GM12878 (cell line): ENCODE measurements around the gene ELMOD2. TPM values are rescaled to one million over a fixed set of nuclear protein-coding genes. Genes with fewer than 3 reads are reported as not detected.

ENCODE experiments used
- ATAC-seq: fragments of 200-7000 bp; cut with Tn5 transposase; 3 replicates; pipeline ENCODE4 v1.9.1; 2020; ENCODE audit warnings: mild to moderate bottlenecking, moderate library complexity
- BruUV-seq: library from RNA; stranded (reverse); fragments of 400-500 nt; replicated peaks from 2 replicates; lab custom pipeline; 2021; lab: Mats Ljungman, UMichigan
- CTCF ChIA-PET: fragments of 300-600 bp; sonication (Branson Sonifier 250); formaldehyde crosslinking; extraction: SDS; loops from one replicate; lab custom pipeline; 2021; ENCODE audit warnings: inconsistent platforms; lab: Yijun Ruan, JAX
- POLR2A ChIA-PET: fragments of 350-600 bp; formaldehyde crosslinking; extraction: SDS; loops from one replicate; lab custom pipeline; 2021; ENCODE audit warnings: inconsistent platforms; lab: Charles Lee
- RAD21 ChIA-PET: fragments of 300-600 bp; sonication (Branson Sonifier 250); formaldehyde crosslinking; loops from one replicate; lab custom pipeline; 2023; ENCODE audit warnings: antibody characterized with exemption; ENCODE audit not compliant: unreplicated experiment; lab: Charles Lee
- SMC1A ChIA-PET: fragments of 300-600 bp; sonication (Branson Sonifier 250); formaldehyde crosslinking; loops from one replicate; lab custom pipeline; 2023; ENCODE audit not compliant: unreplicated experiment, uncharacterized antibody; lab: Charles Lee
- DNase-seq: peaks from one replicate; pipeline ENCODE4 v3.0.0-alpha.2; 2011; ENCODE audit warnings: low read depth, low spot score
- FAIRE-seq: peaks from 3 replicates; lab custom pipeline; 2011; peaks lifted over from hg19 to GRCh38; lab: Jason Lieb, UNC
- H2AFZ ChIP-seq: 2 replicates; pipeline ENCODE4 v1.6.0; 2011; ENCODE audit warnings: low read depth, low read length, control low read depth; ENCODE audit not compliant: control insufficient read depth
- H3K27ac ChIP-seq: 2 replicates; pipeline ENCODE4 v1.5.1; 2011; ENCODE audit warnings: control low read depth; ENCODE audit not compliant: control insufficient read depth, insufficient read depth
- H3K27me3 ChIP-seq, 2 experiments: replicated peaks in 1 of 2; 2 replicates each; pipeline versions ENCODE4 v1.6.0 to v1.6.1; 2011; ENCODE audit warnings: low read length in 1 of 2; ENCODE audit not compliant: control insufficient read depth in 2 of 2, insufficient read depth in 2 of 2
- H3K36me3 ChIP-seq, 2 experiments: 2 replicates each; pipeline ENCODE4 v1.5.1; 2011; ENCODE audit warnings: low read length in 1 of 2; ENCODE audit not compliant: control insufficient read depth in 2 of 2, insufficient read depth in 2 of 2
- H3K4me1 ChIP-seq: 2 replicates; pipeline ENCODE4 v1.6.1; 2011; ENCODE audit warnings: mild to moderate bottlenecking, low read length, moderate library complexity, mixed read lengths; ENCODE audit not compliant: control insufficient read depth, insufficient read depth
- H3K4me2 ChIP-seq: 2 replicates; pipeline ENCODE4 v1.6.0; 2011; ENCODE audit warnings: control low read depth; ENCODE audit not compliant: control insufficient read depth, insufficient read depth
- H3K4me3 ChIP-seq: fragments of 200-600 bp; sonication (generic); 2 replicates; pipeline ENCODE4 v1.5.1; 2016
- H3K79me2 ChIP-seq: 2 replicates; pipeline ENCODE4 v1.6.0; 2011; ENCODE audit warnings: low read length; ENCODE audit not compliant: control insufficient read depth, insufficient read depth
- H3K9ac ChIP-seq: 2 replicates; pipeline ENCODE4 v1.8.0; 2011; ENCODE audit warnings: low read length, control low read depth, mixed read lengths; ENCODE audit not compliant: control insufficient read depth, insufficient read depth
- H3K9me3 ChIP-seq: replicated peaks from 3 replicates; pipeline ENCODE4 v1.5.1; 2011; ENCODE audit warnings: mild to moderate bottlenecking, low read length; ENCODE audit not compliant: control insufficient read depth, insufficient read depth
- H4K20me1 ChIP-seq: 2 replicates; pipeline ENCODE4 v1.6.0; 2011; ENCODE audit not compliant: control insufficient read depth, insufficient read depth
- ASH2L ChIP-seq: fragments of 300-600, 200-600 bp; sonication (generic); IDR thresholded peaks from 2 replicates; pipeline ENCODE4 v1.6.1; 2017; ENCODE audit warnings: low read depth, mild to moderate bottlenecking, borderline replicate concordance
- CHD2 ChIP-seq: IDR thresholded peaks from 2 replicates; pipeline ENCODE4 v1.6.1; 2011; ENCODE audit warnings: low read depth, low read length, improper control_type of control experiment, borderline replicate concordance
- GATAD2B ChIP-seq: fragments of 450-650 bp; conservative IDR thresholded peaks from 2 replicates; pipeline ENCODE4 v1.6.1; 2017; ENCODE audit warnings: low read depth, mild to moderate bottlenecking, moderate library complexity
- HDAC6 ChIP-seq: fragments of 200-600 bp; sonication (generic); IDR thresholded peaks from one replicate; pipeline ENCODE4 v1.8.0; 2017; ENCODE audit warnings: antibody characterized with exemption; ENCODE audit not compliant: unreplicated experiment
- KDM1A ChIP-seq: fragments of 200-600 bp; sonication (generic); IDR thresholded peaks from 2 replicates; pipeline ENCODE4 v1.6.1; 2016; ENCODE audit warnings: borderline replicate concordance
- LARP7 ChIP-seq: fragments of 450-650 bp; IDR thresholded peaks from 2 replicates; pipeline ENCODE4 v1.6.1; 2017; ENCODE audit warnings: mild to moderate bottlenecking
- MAX ChIP-seq: IDR thresholded peaks from 2 replicates; pipeline ENCODE4 v1.6.1; 2012; ENCODE audit warnings: low read depth, low read length, improper control_type of control experiment
- NFIC ChIP-seq: IDR thresholded peaks from 2 replicates; pipeline ENCODE4 v1.6.1; 2012; ENCODE audit warnings: low read depth, mild to moderate bottlenecking, inconsistent platforms, low read length, moderate library complexity
- PML ChIP-seq: IDR thresholded peaks from 2 replicates; pipeline ENCODE4 v1.6.1; 2012; ENCODE audit warnings: low read length, inconsistent platforms
- RAD51 ChIP-seq: fragments of 450-650 bp; IDR thresholded peaks from 2 replicates; pipeline ENCODE4 v1.6.1; 2016; ENCODE audit warnings: moderate library complexity, mild to moderate bottlenecking, inconsistent platforms
- SMC3 ChIP-seq: IDR thresholded peaks from 2 replicates; pipeline ENCODE4 v1.6.1; 2011; ENCODE audit warnings: low read length, improper control_type of control experiment, borderline replicate concordance
- SP1 ChIP-seq: IDR thresholded peaks from one replicate; pipeline ENCODE4 v1.6.1; 2011; ENCODE audit warnings: low read depth, low read length
- ZBTB4 ChIP-seq: fragments of 450-650 bp; formaldehyde crosslinking; IDR thresholded peaks from 2 replicates; pipeline ENCODE4 v1.4.0; 2022; ENCODE audit warnings: mild to moderate bottlenecking, moderate library complexity
- ZBTB40 ChIP-seq: fragments of 450-650 bp; IDR thresholded peaks from 2 replicates; pipeline ENCODE4 v1.6.1; 2016; ENCODE audit warnings: mild to moderate bottlenecking, moderate library complexity, borderline replicate concordance
- ZNF24 ChIP-seq: fragments of 450-650 bp; IDR thresholded peaks from 2 replicates; pipeline ENCODE4 v1.6.1; 2017; ENCODE audit warnings: antibody characterized with exemption, mild to moderate bottlenecking
- WGBS: methylation state at CpG from one replicate; pipeline ENCODE4 v1.1.6; 2016; ENCODE audit warnings: low lambda C conversion rate; ENCODE audit not compliant: insufficient replicate concordance, insufficient coverage; ENCODE audit errors: missing lambda C conversion rate; 5-methylcytosine and 5-hydroxymethylcytosine counted together
- in situ Hi-C: fragments of 300-500 bp; cut with MboI; formaldehyde crosslinking; loops from 9 replicates; pipeline ENCODE4 v1.14.3; 2018; ENCODE audit warnings: mixed read lengths
- intact Hi-C: fragments of 100-400 bp; cut with micrococcal nuclease; formaldehyde crosslinking; loops from one replicate; pipeline ENCODE4 v1.14.2; 2022; ENCODE audit not compliant: unreplicated experiment
- polyA plus RNA-seq, 11 experiments: library from polyadenylated mRNA; depleted of rRNA in 4 of 11; unstranded in 6 of 11; stranded (reverse) in 5 of 11; fragments of >200 nt; fragmentation: Nextera tagmentation in 4 of 11; fragmentation: Illumina TruSeq in 1 of 11; extraction: Ambion mirVana in 4 of 11; extraction: Trizol in 1 of 11; gene quantifications; 1 replicate in 1 of 11; 2 replicates in 10 of 11; pipeline versions ENCODE4 v1.2.1 to v1.2.3, GENCODE V29; 2011 to 2016; ENCODE audit warnings: inconsistent platforms in 2 of 11, missing spikeins in 2 of 11, low read depth in 1 of 11
- total RNA-seq, 4 experiments: library from RNA; depleted of rRNA in 3 of 4; stranded (reverse); fragments of >200 nt in 3 of 4; fragmentation: Illumina TruSeq in 1 of 4; extraction: Trizol in 1 of 4; gene quantifications; 2 replicates each; pipeline versions ENCODE4 v1.2.1 to v1.2.3, GENCODE V29; 2013 to 2021

The ELMOD2 gene
- total and polyA plus RNA-seq, 10 of the 15 experiments (the other 5 are each of a cell fraction or from before 2014, with no cell fraction given) = 6.5 to 16.7 (median 12.7) TPM

GRCh38 chr4:140485939-140486338 is 38.0 kb upstream of the ELMOD2 start:
- in situ Hi-C loops = no loop called here
- no peaks in the 10 kb centered on the region for H3K4me1 ChIP-seq

More at GRCh38 chr4:140485939-140486338, 38.0 kb upstream of the ELMOD2 start:
- H4K20me1 ChIP-seq = no peaks in the 10 kb centered on the region
- 0% methylated on average over 1 of the region's 1 CpG for WGBS
- CTCF ChIA-PET = no interaction called here
- no peaks in the 10 kb centered on the region for H3K79me2 ChIP-seq
- intact Hi-C loops = no loop called here
- DNase-seq = no peak
- SMC1A ChIA-PET = no interaction called here
- ATAC-seq = no peak
- POLR2A ChIA-PET = no interaction called here
- no peak overlapping the region for H3K27ac ChIP-seq
- no peak for TF ChIP-seq PML
- TF ChIP-seq CHD2 = no peak
- TF ChIP-seq KDM1A = no peak
- no peak for TF ChIP-seq ASH2L
- TF ChIP-seq ZBTB4 (CRISPR knock-in tag) = no peak
- TF ChIP-seq MAX = no peak
- no peak for TF ChIP-seq SMC3
- no peak for TF ChIP-seq GATAD2B
- TF ChIP-seq RAD51 = no peak
- no peak for TF ChIP-seq ZNF24
- TF ChIP-seq NFIC = no peak
- TF ChIP-seq ZBTB40 = no peak
- no peak for TF ChIP-seq SP1
- TF ChIP-seq HDAC6 = no peak
- TF ChIP-seq LARP7 = no peak
- no peak overlapping the region for H3K4me3 ChIP-seq
- H3K9me3 ChIP-seq = no peaks in the 10 kb centered on the region
- H3K36me3 ChIP-seq = no peaks in the 10 kb centered on the region
- BruUV-seq = no TSS peak
- FAIRE-seq = no peak
- H2AFZ ChIP-seq = no peak overlapping the region
- H3K4me2 ChIP-seq = no peak overlapping the region
- H3K9ac ChIP-seq = no peak overlapping the region
- RAD21 ChIA-PET = no interaction called here
- H3K27me3 ChIP-seq = no peaks in the 10 kb centered on the region
